OCI-LY7 (cell line): Measurements from ENCODE around the gene GSK3A. TPM values are rescaled to one million over a fixed set of nuclear protein-coding genes. Genes with fewer than 3 reads are reported as not detected.

ENCODE experiments used
- BruUV-seq: library from RNA; stranded (reverse); fragments of 400-500 nt; replicated peaks from 2 replicates; lab custom pipeline; 2021; lab: Mats Ljungman, UMichigan
- CTCF ChIA-PET: fragments of 300-600 bp; sonication (Branson Sonifier 250); formaldehyde crosslinking; loops from one replicate; lab custom pipeline; 2022; ENCODE audit warnings: antibody characterized with exemption; ENCODE audit not compliant: unreplicated experiment; lab: Charles Lee
- POLR2A ChIA-PET: fragments of 300-600 bp; sonication (Branson Sonifier 250); formaldehyde crosslinking; loops from one replicate; lab custom pipeline; 2022; ENCODE audit warnings: antibody characterized with exemption; lab: Charles Lee
- DNase-seq: peaks from one replicate; pipeline ENCODE4 v3.0.0-alpha.2; 2015; ENCODE audit warnings: low spot score
- H2AFZ ChIP-seq: fragments of 200-600 bp; sonication (generic), shearing (Covaris generic); 2 replicates; pipeline ENCODE4 v1.6.1; 2014; ENCODE audit warnings: mild to moderate bottlenecking, antibody characterized with exemption, low read length, moderate library complexity
- H3K27ac ChIP-seq: fragments of 200-600 bp; sonication (generic); 2 replicates; pipeline ENCODE4 v1.5.1; 2014; ENCODE audit warnings: mixed run types, low read depth, mild to moderate bottlenecking, moderate library complexity, low read length, inconsistent platforms; ENCODE audit not compliant: poor library complexity, severe bottlenecking
- H3K36me3 ChIP-seq: fragments of 200-600 bp; sonication (generic); 2 replicates; pipeline ENCODE4 v1.6.1; 2014; ENCODE audit warnings: mild to moderate bottlenecking, antibody characterized with exemption, low read length, moderate library complexity, mixed read lengths; ENCODE audit not compliant: insufficient read depth
- H3K4me1 ChIP-seq: fragments of 200-600 bp; sonication (generic); 2 replicates; pipeline ENCODE4 v1.5.1; 2014; ENCODE audit warnings: mild to moderate bottlenecking, low read length; ENCODE audit not compliant: insufficient read depth, poor library complexity, severe bottlenecking
- H3K4me2 ChIP-seq: fragments of 200-600 bp; sonication (generic); 2 replicates; pipeline ENCODE4 v1.6.1; 2014; ENCODE audit warnings: mild to moderate bottlenecking, low read length
- H3K4me3 ChIP-seq: fragments of 200-600 bp; sonication (generic); 2 replicates; pipeline ENCODE4 v1.5.1; 2014; ENCODE audit warnings: mild to moderate bottlenecking, low read depth, low read length; ENCODE audit not compliant: poor library complexity, severe bottlenecking
- H3K79me2 ChIP-seq: fragments of 200-600 bp; sonication (generic); 2 replicates; pipeline ENCODE4 v1.6.1; 2016; ENCODE audit warnings: low read depth, mild to moderate bottlenecking, low read length, moderate library complexity, mixed read lengths; ENCODE audit not compliant: insufficient read depth
- H3K9me2 ChIP-seq: fragments of 200-600 bp; sonication (generic); 2 replicates; pipeline ENCODE4 v1.6.1; 2016; ENCODE audit warnings: mild to moderate bottlenecking, low read length, mixed read lengths; ENCODE audit not compliant: insufficient read depth
- H3K9me3 ChIP-seq: fragments of 200-600 bp; sonication (generic); 2 replicates; pipeline ENCODE4 v1.6.1; 2014; ENCODE audit warnings: mild to moderate bottlenecking, mixed run types, low read length, mixed read lengths
- H4K20me1 ChIP-seq: fragments of 200-600 bp; sonication (generic); 2 replicates; pipeline ENCODE4 v1.6.1; 2014; ENCODE audit warnings: mild to moderate bottlenecking, antibody characterized with exemption, low read length, moderate library complexity, mixed read lengths; ENCODE audit not compliant: insufficient read depth
- EZH2phosphoT487 ChIP-seq: fragments of 200-600 bp; sonication (generic); IDR thresholded peaks from 2 replicates; pipeline ENCODE4 v1.6.1; 2018; ENCODE audit warnings: low read depth, borderline replicate concordance, mild to moderate bottlenecking, mixed run types, antibody characterized with exemption, low read length, moderate library complexity, mixed read lengths
- intact Hi-C: fragments of 100-400 bp; cut with micrococcal nuclease; formaldehyde crosslinking; loops from one replicate; pipeline ENCODE4 v1.10.0; 2022; ENCODE audit not compliant: unreplicated experiment
- total RNA-seq, 2 experiments: library from RNA; depleted of rRNA in 1 of 2; stranded (reverse); fragments of >200 nt in 1 of 2; shearing (Covaris generic) in 1 of 2; gene quantifications; 2 replicates each; pipeline ENCODE4 v1.2.3, GENCODE V29; 2014 to 2022
- TF ChIP-seq, protein P1 (sequence below): fragments of 200-600 bp; sonication (generic); conservative IDR thresholded peaks from 2 replicates; pipeline ENCODE4 v1.5.1; 2014; ENCODE audit warnings: mild to moderate bottlenecking, antibody characterized with exemption, low read length, moderate library complexity, mixed read lengths

Gene GSK3A
- total RNA-seq, 2 experiments from 2014 or later: 20.9 to 29.2 TPM

DNA sequence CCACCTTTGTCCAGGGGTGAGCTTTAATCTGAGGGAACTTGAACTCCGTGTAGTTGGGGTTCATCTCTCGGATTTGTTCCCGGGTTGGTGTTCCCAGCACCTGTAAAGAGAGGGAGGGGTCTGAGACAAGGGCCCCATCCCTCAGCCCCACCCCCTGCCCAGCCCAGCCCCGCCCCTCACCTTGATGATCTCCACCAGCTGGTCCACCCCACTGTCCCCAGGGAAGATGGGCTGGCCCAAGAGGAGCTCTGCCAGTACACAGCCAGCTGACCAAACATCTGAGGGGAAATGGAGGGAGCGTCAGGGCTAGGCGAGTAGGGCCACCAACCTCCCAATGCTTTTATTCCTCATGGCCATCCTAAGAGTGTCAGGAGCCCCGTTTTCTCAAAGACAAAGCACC lies 9.3 kb downstream of the GSK3A start:
- H2AFZ ChIP-seq: no peak overlapping the region
- peaks cover 89% of the 10 kb centered on the region for H3K36me3 ChIP-seq
- no peaks in the 10 kb centered on the region for H3K79me2 ChIP-seq
- no peaks in the 10 kb centered on the region for H3K9me3 ChIP-seq
- TF ChIP-seq, protein P1, sequence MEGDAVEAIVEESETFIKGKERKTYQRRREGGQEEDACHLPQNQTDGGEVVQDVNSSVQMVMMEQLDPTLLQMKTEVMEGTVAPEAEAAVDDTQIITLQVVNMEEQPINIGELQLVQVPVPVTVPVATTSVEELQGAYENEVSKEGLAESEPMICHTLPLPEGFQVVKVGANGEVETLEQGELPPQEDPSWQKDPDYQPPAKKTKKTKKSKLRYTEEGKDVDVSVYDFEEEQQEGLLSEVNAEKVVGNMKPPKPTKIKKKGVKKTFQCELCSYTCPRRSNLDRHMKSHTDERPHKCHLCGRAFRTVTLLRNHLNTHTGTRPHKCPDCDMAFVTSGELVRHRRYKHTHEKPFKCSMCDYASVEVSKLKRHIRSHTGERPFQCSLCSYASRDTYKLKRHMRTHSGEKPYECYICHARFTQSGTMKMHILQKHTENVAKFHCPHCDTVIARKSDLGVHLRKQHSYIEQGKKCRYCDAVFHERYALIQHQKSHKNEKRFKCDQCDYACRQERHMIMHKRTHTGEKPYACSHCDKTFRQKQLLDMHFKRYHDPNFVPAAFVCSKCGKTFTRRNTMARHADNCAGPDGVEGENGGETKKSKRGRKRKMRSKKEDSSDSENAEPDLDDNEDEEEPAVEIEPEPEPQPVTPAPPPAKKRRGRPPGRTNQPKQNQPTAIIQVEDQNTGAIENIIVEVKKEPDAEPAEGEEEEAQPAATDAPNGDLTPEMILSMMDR: no peak
- no peak for TF ChIP-seq EZH2phosphoT487
- no peak for DNase-seq
- ChIA-PET POLR2A (no interaction called here), CTCF (no interaction called here)
- no peaks in the 10 kb centered on the region for H3K9me2 ChIP-seq
- no peaks in the 10 kb centered on the region for H3K4me1 ChIP-seq
- H3K27ac ChIP-seq: no peak overlapping the region
- no peak overlapping the region for H3K4me3 ChIP-seq
- H3K4me2 ChIP-seq: no peak overlapping the region
- H4K20me1 ChIP-seq: no peaks in the 10 kb centered on the region
- no TSS peak for BruUV-seq
- intact Hi-C loops: no loop called here

DNA sequence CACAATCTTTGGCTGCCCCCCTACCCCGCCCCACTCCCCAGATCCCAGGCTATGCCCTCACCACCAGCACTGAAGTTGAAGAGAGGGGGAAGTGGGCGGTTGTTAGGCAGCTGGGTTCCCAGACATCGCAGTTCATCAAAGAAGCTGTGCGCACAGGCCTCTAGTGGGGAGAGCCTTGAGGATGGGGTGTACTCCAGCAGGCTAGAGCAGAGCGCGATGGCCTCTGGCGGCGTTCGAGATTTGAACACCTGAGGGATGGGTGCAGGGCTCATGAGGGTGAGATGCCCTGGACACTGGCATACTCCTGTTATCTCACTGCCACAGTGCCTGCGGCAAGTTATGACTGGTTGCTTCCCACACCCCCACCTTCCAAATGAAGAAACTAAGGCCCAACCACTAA lies 10.0 kb downstream of the GSK3A start:
- Histone ChIP-seq H2AFZ (no peak overlapping the region), H3K4me3 (no peak overlapping the region), H4K20me1 (no peaks in the 10 kb centered on the region), H3K9me3 (no peaks in the 10 kb centered on the region), H3K4me1 (no peaks in the 10 kb centered on the region), H3K27ac (no peak overlapping the region), H3K4me2 (no peak overlapping the region), H3K36me3 (peaks cover 95% of the 10 kb centered on the region), H3K79me2 (no peaks in the 10 kb centered on the region), H3K9me2 (no peaks in the 10 kb centered on the region)
- intact Hi-C loops: no loop called here
- no TSS peak for BruUV-seq
- TF ChIP-seq, protein P1: no peak
- TF ChIP-seq EZH2phosphoT487: no peak
- ChIA-PET POLR2A (no interaction called here), CTCF (no interaction called here)
- no peak for DNase-seq

DNA sequence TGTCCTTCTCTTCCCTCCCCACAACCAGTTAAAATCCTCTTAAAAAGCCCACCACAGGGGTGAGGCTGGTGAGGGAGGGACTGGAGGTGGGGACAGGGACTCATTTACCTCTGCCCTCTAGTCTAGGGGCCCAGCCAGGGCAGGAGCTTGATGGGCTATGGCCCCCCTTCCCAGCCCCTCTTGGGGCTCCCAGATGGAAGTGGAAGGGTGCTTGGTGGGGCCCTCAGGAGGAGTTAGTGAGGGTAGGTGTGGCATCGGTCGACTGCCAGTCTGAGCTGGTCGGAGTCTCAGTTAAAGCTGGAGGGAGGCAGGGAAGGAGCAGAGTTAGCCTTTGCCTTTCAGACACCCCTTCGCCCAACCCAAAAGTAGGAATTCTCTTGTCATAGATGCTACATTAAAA lies 11.8 kb downstream of the GSK3A start:
- intact Hi-C loops: no loop called here
- Histone ChIP-seq H3K4me2 (no peak overlapping the region), H3K36me3 (peaks cover 98% of the 10 kb centered on the region), H2AFZ (no peak overlapping the region), H3K79me2 (no peaks in the 10 kb centered on the region), H3K9me3 (no peaks in the 10 kb centered on the region), H4K20me1 (no peaks in the 10 kb centered on the region), H3K4me3 (no peak overlapping the region), H3K9me2 (no peaks in the 10 kb centered on the region), H3K4me1 (no peaks in the 10 kb centered on the region), H3K27ac (no peak overlapping the region)
- no TSS peak for BruUV-seq
- CTCF ChIA-PET: no interaction called here
- POLR2A ChIA-PET: no interaction called here
- DNase-seq: no peak
- TF ChIP-seq, protein P1: no peak
- no peak for TF ChIP-seq EZH2phosphoT487
